ENCODE measurements around the gene TP53AIP1.

The TP53AIP1 gene

GRCh38 chr11:128904656-128905344, 37.9 kb downstream of the TP53AIP1 start:
- peak; percentile 45 for DNase-seq

- DNase-seq = no peak
Observed at GRCh38 chr11:128904303-128904655, 38.4 kb downstream of the TP53AIP1 start.

- no peak for DNase-seq
Observed at GRCh38 chr11:128903248-128904061, 39.2 kb downstream of the TP53AIP1 start.

- DNase-seq = no peak
Observed at GRCh38 chr11:128902515-128903066, 40.1 kb downstream of the TP53AIP1 start.

- no peak for DNase-seq
Observed at GRCh38 chr11:128901653-128902514, 40.8 kb downstream of the TP53AIP1 start.

GRCh38 chr11:128900468-128900867, 42.2 kb downstream of the TP53AIP1 start:
- no peak for DNase-seq

- no peak for DNase-seq
Observed at GRCh38 chr11:128898580-128899344, 43.9 kb downstream of the TP53AIP1 start.

GRCh38 chr11:128897826-128898225, 44.8 kb downstream of the TP53AIP1 start:
- no peak for DNase-seq

- no peak for DNase-seq
Observed at GRCh38 chr11:128896356-128896755, 46.3 kb downstream of the TP53AIP1 start.

GRCh38 chr11:128895526-128895925, 47.1 kb downstream of the TP53AIP1 start:
- no peak for DNase-seq

GRCh38 chr11:128894685-128895084, 48.0 kb downstream of the TP53AIP1 start:
- no peak for DNase-seq

GRCh38 chr11:128894286-128894681, 48.4 kb downstream of the TP53AIP1 start:
- no peak for DNase-seq

- DNase-seq = no peak
Observed at GRCh38 chr11:128893578-128894285, 48.9 kb downstream of the TP53AIP1 start.

GRCh38 chr11:128892866-128893565, 49.7 kb downstream of the TP53AIP1 start:
- no peak for DNase-seq

GRCh38 chr11:128891913-128892398, 50.7 kb downstream of the TP53AIP1 start:
- no peak for DNase-seq

- no peak for DNase-seq
Observed at GRCh38 chr11:128890543-128891368, 51.9 kb downstream of the TP53AIP1 start, which contains the start of gene KCNJ5. Gene KCNJ5, plus strand, starts transcription at chr11:128891356. Its CDS starts 19,918 bp downstream, at chr11:128911274.

GRCh38 chr11:128890216-128890542, 52.5 kb downstream of the TP53AIP1 start:
- DNase-seq = no peak

GRCh38 chr11:128889657-128890213, 52.9 kb downstream of the TP53AIP1 start:
- no peak for DNase-seq
